Muscle layer of duodenum (tissue), 2 donors: ENCODE data around the gene CD34.
A peak's percentile ranks its signal among the peaks of the same experiment; 100 is the strongest.

ENCODE experiments used
- H3K27ac ChIP-seq: one replicate; pipeline ENCODE4 v1.7.0; 2013; ENCODE audit warnings: mild to moderate bottlenecking, low read length
- H3K27me3 ChIP-seq: one replicate; pipeline ENCODE4 v1.7.0; 2013; ENCODE audit warnings: low read depth, mild to moderate bottlenecking, control low read depth, low read length
- H3K36me3 ChIP-seq, 2 donors: one replicate each; pipeline ENCODE4 v1.7.0; 2013; ENCODE audit warnings: low read length in 2 of 2, control low read depth in 1 of 2, mild to moderate bottlenecking in 1 of 2; ENCODE audit not compliant: insufficient read depth in 2 of 2, control insufficient read depth in 1 of 2
- H3K4me1 ChIP-seq, 2 donors: one replicate each; pipeline ENCODE4 v1.7.0; 2013; ENCODE audit warnings: low read length in 2 of 2, mild to moderate bottlenecking in 2 of 2, control low read depth in 1 of 2, moderate library complexity in 1 of 2; ENCODE audit not compliant: insufficient read depth in 2 of 2, control insufficient read depth in 1 of 2
- H3K4me3 ChIP-seq, 2 donors: one replicate each; pipeline ENCODE4 v1.7.0; 2013; ENCODE audit warnings: low read length in 2 of 2, low read depth in 1 of 2, mild to moderate bottlenecking in 1 of 2
- H3K9me3 ChIP-seq, 2 donors: one replicate each; pipeline ENCODE4 v1.7.0; 2013; ENCODE audit warnings: low read length in 2 of 2, control low read depth in 1 of 2, mild to moderate bottlenecking in 1 of 2; ENCODE audit not compliant: control insufficient read depth in 1 of 2
- donor health status: healthy.

The CD34 gene

GRCh38 chr1:207860531-207860930, 50.4 kb downstream of the CD34 start:
- no peaks in the 10 kb centered on the region for H3K27me3 ChIP-seq
- H3K36me3 ChIP-seq = peaks cover 0 to 14% of the 10 kb centered on the region in 2 donors
- no peak overlapping the region for H3K27ac ChIP-seq
- no peak overlapping the region for H3K4me3 ChIP-seq
- H3K9me3 ChIP-seq = no peaks in the 10 kb centered on the region
- peaks cover 15 to 43% of the 10 kb centered on the region in 2 donors for H3K4me1 ChIP-seq

GRCh38 chr1:207858806-207859205, 52.1 kb downstream of the CD34 start:
- Histone ChIP-seq H3K4me3 (no peak overlapping the region), H3K27ac (no peak overlapping the region), H3K4me1 (peaks cover 6 to 31% of the 10 kb centered on the region in 2 donors), H3K9me3 (no peaks in the 10 kb centered on the region), H3K36me3 (peaks cover 0 to 10% of the 10 kb centered on the region in 2 donors), H3K27me3 (no peaks in the 10 kb centered on the region)

GRCh38 chr1:207858281-207858680, 52.6 kb downstream of the CD34 start:
- Histone ChIP-seq H3K36me3 (peaks cover 0 to 8% of the 10 kb centered on the region in 2 donors), H3K4me1 (peaks cover 7 to 33% of the 10 kb centered on the region in 2 donors), H3K9me3 (no peaks in the 10 kb centered on the region), H3K27ac (no peak overlapping the region), H3K4me3 (no peak overlapping the region), H3K27me3 (no peaks in the 10 kb centered on the region)

- no peaks in the 10 kb centered on the region for H3K27me3 ChIP-seq
- no peak overlapping the region for H3K4me3 ChIP-seq
- H3K27ac ChIP-seq = no peak overlapping the region
- H3K4me1 ChIP-seq = peaks cover 7 to 41% of the 10 kb centered on the region in 2 donors
- no peaks in the 10 kb centered on the region for H3K9me3 ChIP-seq
- H3K36me3 ChIP-seq = peaks cover 0 to 4% of the 10 kb centered on the region in 2 donors
These were observed 53.5 kb downstream of the CD34 start for GRCh38 chr1:207857447-207857846.

GRCh38 chr1:207856276-207857023, 54.5 kb downstream of the CD34 start:
- no peak overlapping the region for H3K27ac ChIP-seq
- H3K9me3 ChIP-seq = no peaks in the 10 kb centered on the region
- H3K36me3 ChIP-seq = peaks cover 0 to 4% of the 10 kb centered on the region in 2 donors
- H3K27me3 ChIP-seq = no peaks in the 10 kb centered on the region
- H3K4me1 ChIP-seq = peaks cover 7 to 43% of the 10 kb centered on the region in 2 donors
- no peak overlapping the region for H3K4me3 ChIP-seq

- Histone ChIP-seq H3K27me3 (no peaks in the 10 kb centered on the region), H3K4me3 (no peak overlapping the region), H3K4me1 (peaks cover 15 to 53% of the 10 kb centered on the region in 2 donors), H3K36me3 (peaks cover 0 to 4% of the 10 kb centered on the region in 2 donors), H3K27ac (no peak overlapping the region), H3K9me3 (no peaks in the 10 kb centered on the region)
These were observed 56.9 kb downstream of the CD34 start for GRCh38 chr1:207854001-207854400.

- Histone ChIP-seq H3K27ac (no peak overlapping the region), H3K4me1 (peaks cover 14 to 58% of the 10 kb centered on the region in 2 donors), H3K27me3 (no peaks in the 10 kb centered on the region), H3K9me3 (no peaks in the 10 kb centered on the region), H3K36me3 (peaks cover 0 to 4% of the 10 kb centered on the region in 2 donors), H3K4me3 (no peak overlapping the region)
These were observed 57.6 kb downstream of the CD34 start for GRCh38 chr1:207853372-207853757.

- H3K27ac ChIP-seq = peak overlapping the region; percentile 7
These were observed 58.2 kb downstream of the CD34 start for GRCh38 chr1:207852576-207853371.

GRCh38 chr1:207851696-207852095, 59.2 kb downstream of the CD34 start:
- Histone ChIP-seq H3K4me3 (no peak overlapping the region), H3K27ac (no peak overlapping the region), H3K9me3 (no peaks in the 10 kb centered on the region), H3K36me3 (peaks cover 0 to 4% of the 10 kb centered on the region in 2 donors), H3K4me1 (peaks cover 22 to 60% of the 10 kb centered on the region in 2 donors), H3K27me3 (no peaks in the 10 kb centered on the region)

More at GRCh38 chr1:207852576-207853371, 58.2 kb downstream of the CD34 start:
- H3K36me3 ChIP-seq = peaks cover 0 to 4% of the 10 kb centered on the region in 2 donors
- peaks cover 20 to 63% of the 10 kb centered on the region in 2 donors for H3K4me1 ChIP-seq
- H3K27me3 ChIP-seq = no peaks in the 10 kb centered on the region
- H3K4me3 ChIP-seq = no peak overlapping the region
- no peaks in the 10 kb centered on the region for H3K9me3 ChIP-seq

- H3K27me3 ChIP-seq = no peaks in the 10 kb centered on the region
- no peaks in the 10 kb centered on the region for H3K9me3 ChIP-seq
- H3K36me3 ChIP-seq = peaks cover 0 to 4% of the 10 kb centered on the region in 2 donors
- no peak overlapping the region for H3K4me3 ChIP-seq
- H3K4me1 ChIP-seq = peaks cover 22 to 60% of the 10 kb centered on the region in 2 donors
- H3K27ac ChIP-seq = no peak overlapping the region
These were observed 60.1 kb downstream of the CD34 start for GRCh38 chr1:207850621-207851407.

- Histone ChIP-seq H3K9me3 (no peaks in the 10 kb centered on the region), H3K36me3 (peaks cover 0 to 4% of the 10 kb centered on the region in 2 donors), H3K4me3 (no peak overlapping the region), H3K27me3 (no peaks in the 10 kb centered on the region), H3K27ac (no peak overlapping the region), H3K4me1 (peaks cover 22 to 70% of the 10 kb centered on the region in 2 donors)
These were observed 61.3 kb downstream of the CD34 start for GRCh38 chr1:207849646-207850045.
